NCI-H2081 (cell line): ENCODE results near the gene IWS1.
A peak's percentile ranks its signal among the peaks of the same experiment; 100 is the strongest.
"Not testable (repeated sequence)": the region's sequence is repeated elsewhere in the genome, so short reads cannot be mapped to it uniquely, and the experiment has no call there.

Experiments
- DNase-seq, 2 experiments: peaks; one replicate each; lab custom pipeline; 2025; lab: John Stamatoyannopoulos, UW

IWS1 gene

DNA sequence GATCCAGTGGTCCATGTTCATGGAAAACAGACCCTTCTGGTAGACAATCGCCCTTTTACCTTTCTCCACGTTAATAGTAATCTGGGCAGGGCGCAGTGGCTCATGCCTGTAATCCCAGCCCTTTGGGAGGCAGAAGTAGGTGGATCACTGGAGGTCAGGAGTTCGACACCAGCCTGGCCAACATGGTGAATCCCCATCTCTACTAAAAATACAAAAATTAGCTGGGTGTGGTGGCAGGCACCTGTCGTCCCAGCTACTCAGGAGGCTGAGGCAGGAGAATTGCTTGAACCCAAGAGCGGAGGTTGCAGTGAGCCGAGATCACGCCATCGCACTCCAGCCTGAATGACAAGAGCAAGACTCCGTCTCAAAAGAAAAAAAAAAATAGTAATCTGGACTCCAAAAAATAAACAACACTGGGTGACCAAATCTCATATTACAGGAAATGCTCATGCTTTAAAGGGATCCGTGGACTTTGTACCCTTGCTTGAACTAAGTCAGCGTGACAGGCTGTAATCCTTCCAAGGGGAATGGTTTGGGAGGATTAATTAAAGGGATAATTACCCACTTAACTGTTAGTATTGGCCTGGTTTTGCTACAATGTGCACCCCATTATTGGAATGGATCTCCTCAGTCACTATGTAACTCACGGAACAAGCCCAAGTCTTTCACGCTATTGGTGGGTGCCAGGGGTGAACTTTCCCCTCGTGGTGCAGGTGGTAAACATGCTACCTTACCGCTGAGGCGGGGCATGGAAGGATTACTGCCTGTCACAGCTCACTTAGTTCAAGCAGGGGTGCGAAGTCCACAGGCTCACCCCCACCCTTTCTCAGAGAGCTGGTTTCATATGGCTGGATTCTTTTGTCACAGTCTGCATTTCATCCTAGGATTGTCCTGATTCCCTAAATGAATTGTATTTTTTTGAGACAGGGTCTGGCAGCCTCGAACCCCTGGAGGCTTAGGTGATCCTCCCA is 71.4 kb downstream of the IWS1 start:
- DNase-seq, result peak in 1 of 2 experiments; percentile 15

DNA sequence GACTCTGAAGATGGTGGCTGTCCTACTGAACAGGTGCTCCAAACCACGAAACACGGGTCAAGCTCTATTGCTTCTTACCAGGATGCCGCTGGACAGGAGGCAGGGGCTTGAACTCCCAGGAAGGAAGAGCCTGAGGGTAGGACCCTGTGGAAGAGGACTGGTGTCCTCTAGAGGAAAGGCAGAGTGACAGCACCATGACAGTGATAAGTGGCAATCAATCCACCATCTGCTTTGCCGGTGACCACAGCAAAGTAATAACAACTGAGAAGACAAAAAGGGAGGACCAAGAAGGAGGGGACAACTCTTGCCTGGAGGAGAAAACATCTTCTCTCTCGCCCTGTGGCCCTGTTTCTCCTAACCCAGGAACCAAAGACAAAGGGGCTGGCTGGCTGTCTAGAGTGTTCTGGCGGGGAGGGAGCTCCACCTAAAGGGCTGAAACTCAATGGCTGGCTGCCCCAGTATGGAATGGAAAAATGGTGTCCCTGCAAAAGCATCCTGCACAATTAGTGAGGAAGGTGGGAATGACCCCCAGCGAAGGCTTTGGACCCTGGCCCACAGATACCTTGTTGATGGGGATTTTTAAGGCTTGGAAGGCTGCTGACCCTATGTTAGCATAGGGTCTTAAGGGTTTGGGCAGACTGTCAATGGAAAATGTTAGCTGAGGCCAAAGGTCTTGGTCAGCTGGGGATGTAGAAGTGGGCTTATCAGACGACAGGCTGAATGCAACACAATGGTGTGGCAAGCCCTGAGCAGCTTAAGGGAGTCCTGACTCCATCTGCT is 72.7 kb downstream of the IWS1 start:
- DNase-seq, result no peak

DNA sequence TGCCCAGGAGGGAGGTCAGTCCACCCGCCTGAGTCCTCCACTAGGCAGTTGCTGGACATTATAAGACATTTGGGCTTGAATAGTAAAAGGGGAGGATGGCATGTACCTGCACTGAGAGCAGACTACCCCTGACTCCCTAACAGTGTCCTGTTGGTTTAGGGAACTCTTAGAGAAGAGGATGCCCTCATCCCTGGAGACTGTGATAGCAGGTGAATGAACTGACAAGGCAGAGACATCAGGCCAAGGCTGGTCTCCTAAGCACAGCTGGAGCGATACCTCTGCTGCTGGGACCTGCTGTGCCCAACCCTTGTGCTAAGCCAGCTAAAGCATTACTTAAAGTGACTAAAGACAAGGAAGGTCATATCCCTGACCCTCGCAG is 73.3 kb downstream of the IWS1 start:
- DNase-seq, result no peak

GRCh38 chr2:127452423-127452822 is 73.9 kb downstream of the IWS1 start:
- not testable (repeated sequence) for DNase-seq

DNA sequence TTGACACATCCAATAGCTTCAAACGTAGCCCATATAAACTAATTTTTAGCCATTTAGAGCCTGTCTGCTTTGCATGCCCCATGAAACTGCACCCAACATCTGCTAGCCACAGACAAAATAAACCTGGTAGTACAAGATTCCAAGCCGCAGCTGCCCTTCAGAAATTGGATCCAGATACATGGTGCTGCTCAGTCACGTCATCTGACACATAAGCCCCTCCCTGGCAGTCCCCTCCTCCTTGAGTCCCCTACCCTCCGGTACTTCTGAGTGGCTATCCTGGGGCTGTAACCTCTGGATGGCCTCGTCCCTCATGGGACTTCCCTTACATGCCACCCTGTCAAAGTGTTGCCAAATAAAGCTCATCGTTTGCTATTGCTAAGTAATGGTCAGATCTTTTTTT is 74.3 kb downstream of the IWS1 start:
- no peak for DNase-seq

GRCh38 chr2:127449898-127450297 is 76.4 kb downstream of the IWS1 start:
- no peak for DNase-seq

- DNase-seq, result peak in 1 of 2 experiments; percentile 16
These were observed 76.9 kb downstream of the IWS1 start for GRCh38 chr2:127449414-127449813.

DNA sequence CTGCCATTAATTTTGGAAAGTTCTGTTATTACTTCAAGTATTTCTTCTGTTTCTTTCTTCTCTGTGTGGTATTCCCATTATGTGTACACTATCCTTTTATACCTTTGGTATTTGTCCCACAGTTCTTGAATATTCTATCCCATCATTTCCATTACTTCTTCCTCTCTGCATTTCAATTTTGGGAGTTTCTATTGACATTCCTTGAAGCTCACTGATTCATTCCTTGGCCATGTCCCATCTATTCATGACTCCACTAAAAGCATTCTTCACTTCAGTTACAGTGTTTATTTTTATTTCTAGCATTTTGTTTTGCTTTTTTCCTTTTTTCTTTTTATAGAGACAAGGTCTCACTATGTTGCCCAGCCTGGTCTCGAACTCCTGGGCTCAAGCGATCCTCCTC is 77.8 kb downstream of the IWS1 start:
- DNase-seq, result no peak

DNA sequence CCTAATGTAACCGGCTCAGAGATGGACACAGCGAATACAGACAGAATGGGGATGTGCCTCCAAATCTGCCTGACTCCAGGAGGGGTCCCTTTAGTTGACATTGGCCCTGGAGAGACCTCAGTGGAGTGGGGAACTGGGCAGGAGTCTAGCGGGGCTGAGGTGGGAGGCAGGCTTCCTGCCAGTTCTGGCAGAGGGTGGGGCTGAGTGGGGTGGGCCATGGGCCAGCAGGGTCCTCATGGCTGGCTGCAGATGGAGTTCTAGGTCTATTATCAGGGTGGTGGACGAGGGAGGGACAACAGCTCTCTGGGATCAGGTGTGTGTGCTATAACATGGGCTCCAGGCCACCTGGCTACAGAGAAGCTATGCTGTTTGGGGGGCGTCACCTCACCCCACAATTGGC is 86.9 kb downstream of the IWS1 start:
- DNase-seq, result no peak

DNA sequence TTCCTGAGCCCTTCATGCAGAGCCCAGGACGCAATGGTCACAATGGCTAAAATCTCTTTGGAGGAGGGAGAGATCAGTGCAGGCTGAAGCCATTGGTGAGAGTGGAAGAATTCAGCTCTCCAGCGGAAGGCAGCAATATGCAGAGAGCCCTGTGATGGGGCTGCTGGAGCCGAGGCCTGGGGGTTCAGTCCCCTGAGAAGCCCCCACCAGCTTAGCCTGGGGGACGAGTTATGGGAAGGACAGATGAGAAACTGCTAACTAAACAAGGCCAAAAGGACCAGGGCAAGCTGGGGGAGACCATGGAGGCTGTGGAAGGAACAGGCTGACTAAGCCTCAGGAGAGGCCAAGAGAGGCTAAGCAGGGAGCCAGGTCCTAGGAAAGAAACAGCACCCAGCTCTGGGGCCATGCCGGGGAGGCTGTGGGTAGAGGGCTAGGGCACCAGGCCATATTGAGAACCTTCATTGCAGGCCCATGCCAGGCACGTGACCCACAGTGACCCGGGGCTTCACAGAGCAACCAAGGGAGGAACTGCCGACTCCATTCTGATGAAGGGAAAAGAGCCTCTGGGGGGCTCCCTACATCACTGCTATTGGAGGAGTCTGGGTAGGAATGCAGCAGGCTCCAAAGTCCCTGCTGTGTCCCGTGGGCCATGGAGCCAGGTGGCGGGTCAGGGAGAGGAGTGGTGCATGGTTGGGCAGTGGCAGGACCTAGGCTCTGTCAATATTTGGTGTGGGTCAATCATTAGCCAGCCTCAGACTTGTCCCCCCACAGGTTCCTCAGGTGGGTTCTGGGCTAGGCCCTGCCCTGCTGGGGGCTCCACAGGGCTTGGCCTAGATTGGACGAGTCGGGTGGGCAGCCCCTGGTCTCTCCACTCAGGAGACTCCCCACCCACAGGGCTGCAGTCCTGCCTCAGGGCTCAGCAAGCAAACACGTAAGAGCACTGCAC is 88.2 kb downstream of the IWS1 start:
- DNase-seq, result no peak

GRCh38 chr2:127437056-127437455 is 89.2 kb downstream of the IWS1 start:
- no peak for DNase-seq

DNA sequence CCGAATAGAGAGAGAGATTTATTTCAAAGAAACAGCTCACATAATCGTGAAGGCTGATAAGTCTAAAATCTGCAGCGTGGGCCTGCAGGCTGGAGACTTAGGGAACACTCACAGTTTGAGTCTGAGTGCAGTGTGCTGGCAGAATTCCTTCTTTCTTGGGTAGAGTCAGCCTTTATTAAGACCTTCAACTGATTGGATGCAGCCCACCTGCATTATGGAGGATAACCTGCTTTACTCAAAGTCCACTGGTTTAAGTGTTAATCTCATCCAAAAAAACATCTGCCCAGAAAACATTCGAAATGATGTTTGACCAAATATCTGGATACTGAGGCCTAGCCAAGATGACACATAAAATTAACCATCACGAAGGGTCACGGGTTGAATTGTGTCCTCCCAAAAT is 91.8 kb downstream of the IWS1 start:
- DNase-seq, result no peak

DNA sequence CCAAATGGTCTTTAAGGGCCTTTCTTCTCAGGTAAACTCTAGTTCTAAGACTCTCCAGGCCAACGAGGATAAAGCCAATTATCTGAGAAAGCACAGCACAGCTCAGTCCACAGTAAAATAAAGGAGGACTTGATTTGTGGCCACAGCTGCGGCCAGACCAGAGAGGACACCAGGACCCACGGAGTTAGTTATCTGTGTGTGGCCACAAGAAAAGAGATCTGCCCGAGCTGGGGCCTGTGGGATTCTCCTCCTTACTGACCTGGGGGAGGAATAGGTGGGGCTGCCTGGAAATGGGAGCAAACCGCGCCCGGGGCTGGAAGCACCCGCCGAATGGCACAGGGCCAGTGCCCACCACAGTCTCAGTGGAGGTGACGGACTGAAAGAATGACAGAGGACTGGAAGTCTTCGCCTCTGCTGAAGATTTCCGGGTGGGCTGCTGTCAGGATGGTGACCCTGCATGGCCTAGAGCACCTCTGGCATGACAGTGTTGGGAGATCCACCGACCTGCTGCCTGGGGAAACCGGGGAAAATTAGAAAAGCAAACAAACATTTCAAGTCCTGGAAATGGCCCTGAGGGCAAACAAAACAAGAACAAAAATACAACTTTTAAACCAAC is 94.8 kb downstream of the IWS1 start:
- DNase-seq, result no peak
